Measurements from ENCODE around the gene PWWP2A. TPM values are rescaled to one million over a fixed set of nuclear protein-coding genes. Genes with fewer than 3 reads are reported as not detected.

Gene PWWP2A
- total RNA-seq, 4 donors from 2014 or later = 12.9 to 46.3 (median 28.1) TPM

DNA sequence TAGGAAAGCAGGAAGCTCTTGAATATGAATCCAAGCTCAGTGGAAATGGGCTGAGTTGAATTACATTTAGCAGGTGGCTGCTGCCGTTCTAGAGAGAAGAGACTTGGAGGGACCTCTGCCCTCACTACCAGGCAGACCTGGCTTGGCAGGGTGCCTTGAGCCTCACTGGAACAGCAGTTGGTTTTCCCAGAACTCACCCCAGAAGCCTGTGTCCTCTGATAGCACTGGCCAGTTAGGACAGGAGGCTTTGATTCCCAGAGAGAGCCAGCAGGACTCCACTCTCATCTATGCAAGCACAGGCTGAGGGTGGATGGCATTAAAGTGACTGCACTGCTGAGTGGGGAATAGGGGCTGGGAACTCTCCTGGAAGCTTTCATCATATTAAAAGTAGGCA, 54.8 kb downstream of the PWWP2A start:
- intact Hi-C loops (cut with DNase I; ENCODE audit: low total_unique reads) = no loop called here
- Histone ChIP-seq H3K9me3 (no peaks in the 10 kb centered on the region), H3K27me3 (no peaks in the 10 kb centered on the region), H3K4me1 (no peaks in the 10 kb centered on the region), H3K4me3 (no peak overlapping the region), H3K36me3 (no peaks in the 10 kb centered on the region), H3K27ac (no peak overlapping the region)
- TF ChIP-seq, protein P1, sequence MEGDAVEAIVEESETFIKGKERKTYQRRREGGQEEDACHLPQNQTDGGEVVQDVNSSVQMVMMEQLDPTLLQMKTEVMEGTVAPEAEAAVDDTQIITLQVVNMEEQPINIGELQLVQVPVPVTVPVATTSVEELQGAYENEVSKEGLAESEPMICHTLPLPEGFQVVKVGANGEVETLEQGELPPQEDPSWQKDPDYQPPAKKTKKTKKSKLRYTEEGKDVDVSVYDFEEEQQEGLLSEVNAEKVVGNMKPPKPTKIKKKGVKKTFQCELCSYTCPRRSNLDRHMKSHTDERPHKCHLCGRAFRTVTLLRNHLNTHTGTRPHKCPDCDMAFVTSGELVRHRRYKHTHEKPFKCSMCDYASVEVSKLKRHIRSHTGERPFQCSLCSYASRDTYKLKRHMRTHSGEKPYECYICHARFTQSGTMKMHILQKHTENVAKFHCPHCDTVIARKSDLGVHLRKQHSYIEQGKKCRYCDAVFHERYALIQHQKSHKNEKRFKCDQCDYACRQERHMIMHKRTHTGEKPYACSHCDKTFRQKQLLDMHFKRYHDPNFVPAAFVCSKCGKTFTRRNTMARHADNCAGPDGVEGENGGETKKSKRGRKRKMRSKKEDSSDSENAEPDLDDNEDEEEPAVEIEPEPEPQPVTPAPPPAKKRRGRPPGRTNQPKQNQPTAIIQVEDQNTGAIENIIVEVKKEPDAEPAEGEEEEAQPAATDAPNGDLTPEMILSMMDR (IDR thresholded peaks at IDR 0.05) = no peak
- TF ChIP-seq POLR2A (IDR thresholded peaks at IDR 0.05) = no peak
- DNase-seq = no peak

DNA sequence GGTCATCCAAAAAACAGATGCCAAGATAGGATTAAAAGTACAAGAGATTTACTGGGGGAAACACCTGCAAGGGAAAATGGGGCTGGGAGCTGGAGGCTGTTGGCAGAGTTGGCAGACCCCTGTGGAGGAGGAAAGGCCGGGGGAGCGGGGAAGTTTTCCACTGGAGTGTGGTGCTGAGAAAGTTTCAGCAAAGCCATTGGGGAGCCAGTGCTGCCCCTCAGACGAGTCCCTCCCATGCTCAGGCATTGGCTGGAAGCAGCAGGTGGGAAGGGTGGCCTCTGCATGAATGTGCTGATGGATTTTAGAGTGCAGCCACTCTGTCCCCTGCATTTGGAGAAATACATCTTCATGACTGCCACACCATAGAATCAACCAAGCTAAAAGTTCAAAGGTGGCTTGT, 57.5 kb downstream of the PWWP2A start:
- no peak overlapping the region for H3K4me3 ChIP-seq
- no peaks in the 10 kb centered on the region for H3K9me3 ChIP-seq
- H3K27ac ChIP-seq = no peak overlapping the region
- H3K27me3 ChIP-seq = no peaks in the 10 kb centered on the region
- intact Hi-C loops (cut with DNase I; ENCODE audit: low total_unique reads) = no loop called here
- DNase-seq = no peak
- no peaks in the 10 kb centered on the region for H3K4me1 ChIP-seq
- TF ChIP-seq, protein P1 (IDR thresholded peaks at IDR 0.05) = no peak
- no peak for TF ChIP-seq POLR2A (IDR thresholded peaks at IDR 0.05)
- H3K36me3 ChIP-seq = no peaks in the 10 kb centered on the region

DNA sequence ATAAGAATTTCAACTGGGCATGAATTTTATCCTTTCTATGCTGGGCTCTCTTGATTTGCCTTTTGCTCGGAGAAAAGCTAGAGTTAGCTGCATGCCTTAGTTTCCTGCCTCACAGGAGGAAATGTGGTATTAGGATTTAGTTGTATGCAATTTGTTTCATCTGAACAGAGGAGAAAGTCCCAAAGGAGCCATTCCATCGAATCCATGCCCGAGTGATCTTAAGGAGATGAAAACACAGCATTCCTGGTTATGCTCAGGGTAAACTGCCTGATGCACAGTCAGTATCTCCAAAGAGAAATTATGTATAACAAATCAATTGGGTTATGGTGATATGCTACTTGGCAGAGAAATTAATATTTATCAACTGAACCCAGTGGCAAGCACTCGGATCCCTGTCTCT, 59.2 kb downstream of the PWWP2A start:
- H3K4me1 ChIP-seq = no peaks in the 10 kb centered on the region
- no peaks in the 10 kb centered on the region for H3K27me3 ChIP-seq
- no peaks in the 10 kb centered on the region for H3K9me3 ChIP-seq
- TF ChIP-seq, protein P1 (IDR thresholded peaks at IDR 0.05) = no peak
- no peak overlapping the region for H3K27ac ChIP-seq
- H3K36me3 ChIP-seq = no peaks in the 10 kb centered on the region
- intact Hi-C loops (cut with DNase I; ENCODE audit: low total_unique reads) = no loop called here
- H3K4me3 ChIP-seq = no peak overlapping the region
- DNase-seq = no peak

DNA sequence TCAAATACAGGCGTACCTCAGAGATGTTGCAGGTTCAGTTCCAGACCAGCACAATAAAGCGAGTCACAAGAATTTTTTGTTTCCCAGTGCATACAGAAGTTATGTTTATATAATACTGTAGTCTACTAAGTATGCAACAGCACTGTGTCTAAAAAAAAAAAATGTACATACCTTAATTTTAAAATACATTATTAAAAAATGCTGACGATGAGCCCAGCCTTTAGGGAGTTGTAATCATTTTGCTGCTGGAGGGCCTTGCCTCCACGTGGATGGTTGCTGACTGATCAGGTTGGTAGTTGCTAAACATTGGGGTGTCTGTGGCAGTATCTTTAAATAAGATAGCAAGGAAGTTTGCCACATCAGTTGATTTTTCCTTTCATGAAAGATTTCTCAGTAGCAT, 62.0 kb downstream of the PWWP2A start:
- H3K27ac ChIP-seq = no peak overlapping the region
- no peak for TF ChIP-seq POLR2A (IDR thresholded peaks at IDR 0.05)
- TF ChIP-seq, protein P1 (IDR thresholded peaks at IDR 0.05) = no peak
- no peak overlapping the region for H3K4me3 ChIP-seq
- H3K9me3 ChIP-seq = no peaks in the 10 kb centered on the region
- DNase-seq = no peak
- intact Hi-C loops (cut with DNase I; ENCODE audit: low total_unique reads) = no loop called here
- no peaks in the 10 kb centered on the region for H3K27me3 ChIP-seq
- no peaks in the 10 kb centered on the region for H3K36me3 ChIP-seq
- H3K4me1 ChIP-seq = no peaks in the 10 kb centered on the region

DNA sequence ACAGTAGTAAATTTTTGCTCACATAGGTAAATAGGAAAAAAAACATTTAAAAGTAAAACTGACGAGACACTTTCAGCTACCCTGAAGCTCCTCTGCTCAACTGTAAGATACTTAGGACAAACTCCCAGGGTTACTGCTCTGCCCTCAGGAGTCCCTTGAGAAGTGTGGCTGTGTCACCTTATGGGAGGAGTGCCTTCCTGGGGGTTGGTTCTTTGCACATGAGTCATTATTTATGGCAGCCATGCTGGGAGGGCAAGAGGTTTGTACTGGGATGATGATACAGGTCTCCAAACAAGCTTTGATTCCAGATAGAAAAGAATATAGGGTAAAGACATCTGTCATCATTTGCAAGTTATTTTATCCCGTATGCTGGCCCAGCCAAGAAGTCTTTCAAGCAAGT, 64.4 kb downstream of the PWWP2A start:
- Histone ChIP-seq H3K4me3 (no peak overlapping the region), H3K9me3 (no peaks in the 10 kb centered on the region), H3K27ac (no peak overlapping the region), H3K4me1 (no peaks in the 10 kb centered on the region), H3K27me3 (no peaks in the 10 kb centered on the region), H3K36me3 (no peaks in the 10 kb centered on the region)
- TF ChIP-seq, protein P1 (IDR thresholded peaks at IDR 0.05) = no peak
- TF ChIP-seq POLR2A (IDR thresholded peaks at IDR 0.05) = no peak
- DNase-seq = no peak
- intact Hi-C loops (cut with DNase I; ENCODE audit: low total_unique reads) = no loop called here
